Body of pancreas (tissue), 4 donors: ENCODE data around the gene CYBC1.

Source experiments
- POLR2A ChIP-seq, 3 donors: fragments of 450-650 bp; IDR thresholded peaks; one replicate each; pipeline ENCODE4 v1.6.1; 2016; ENCODE audit warnings: antibody characterized with exemption in 3 of 3, mild to moderate bottlenecking in 2 of 3
- TF ChIP-seq, protein P1 (sequence below), 7 experiments: fragments of 450-650 bp in 4 of 7; fragments of 200-600 bp in 3 of 7; sonication (generic) in 3 of 7; IDR thresholded peaks; one replicate each; pipeline ENCODE4 v1.5.1; 2016 to 2019; ENCODE audit warnings: antibody characterized with exemption in 7 of 7

DNA sequence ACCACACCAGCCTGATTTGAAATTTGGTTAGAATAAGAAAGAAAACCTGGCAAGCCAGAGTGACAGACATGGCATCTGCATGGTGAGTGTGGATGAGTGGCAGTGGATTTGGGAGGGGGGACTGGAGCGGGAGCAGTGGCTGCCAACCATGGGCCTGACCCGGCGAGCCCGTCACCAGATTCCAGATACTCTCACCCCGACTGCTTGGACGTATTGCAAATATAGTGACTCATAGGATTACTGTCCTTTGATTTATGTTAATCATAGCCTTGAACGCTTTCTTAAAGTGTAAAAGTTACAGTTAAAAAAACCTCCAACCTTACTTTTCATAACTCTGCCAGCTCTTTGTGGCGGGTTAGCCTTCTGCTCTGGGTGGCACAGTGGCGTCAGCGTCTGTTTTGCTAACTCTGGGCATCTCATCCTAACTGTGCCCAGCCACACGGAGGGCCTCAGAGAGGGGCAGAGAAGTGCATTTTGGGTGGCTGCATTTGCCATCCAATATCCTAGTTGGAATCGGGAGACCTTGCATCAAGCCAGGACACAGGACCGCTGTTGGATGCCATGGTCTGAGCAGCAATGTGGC lies 42.2 kb upstream of the CYBC1 start:
- TF ChIP-seq, protein P1, sequence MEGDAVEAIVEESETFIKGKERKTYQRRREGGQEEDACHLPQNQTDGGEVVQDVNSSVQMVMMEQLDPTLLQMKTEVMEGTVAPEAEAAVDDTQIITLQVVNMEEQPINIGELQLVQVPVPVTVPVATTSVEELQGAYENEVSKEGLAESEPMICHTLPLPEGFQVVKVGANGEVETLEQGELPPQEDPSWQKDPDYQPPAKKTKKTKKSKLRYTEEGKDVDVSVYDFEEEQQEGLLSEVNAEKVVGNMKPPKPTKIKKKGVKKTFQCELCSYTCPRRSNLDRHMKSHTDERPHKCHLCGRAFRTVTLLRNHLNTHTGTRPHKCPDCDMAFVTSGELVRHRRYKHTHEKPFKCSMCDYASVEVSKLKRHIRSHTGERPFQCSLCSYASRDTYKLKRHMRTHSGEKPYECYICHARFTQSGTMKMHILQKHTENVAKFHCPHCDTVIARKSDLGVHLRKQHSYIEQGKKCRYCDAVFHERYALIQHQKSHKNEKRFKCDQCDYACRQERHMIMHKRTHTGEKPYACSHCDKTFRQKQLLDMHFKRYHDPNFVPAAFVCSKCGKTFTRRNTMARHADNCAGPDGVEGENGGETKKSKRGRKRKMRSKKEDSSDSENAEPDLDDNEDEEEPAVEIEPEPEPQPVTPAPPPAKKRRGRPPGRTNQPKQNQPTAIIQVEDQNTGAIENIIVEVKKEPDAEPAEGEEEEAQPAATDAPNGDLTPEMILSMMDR (IDR thresholded peaks at IDR 0.05), result no peak
- TF ChIP-seq POLR2A (IDR thresholded peaks at IDR 0.05), result no peak
